Measurements from ENCODE around the gene PISD.

Gene PISD

GRCh38 chr22:31625661-31626426 lies 36.2 kb downstream of the PISD start:
- no peak for DNase-seq (ENCODE audit: extremely low spot score)
- ChIA-PET CTCF (interaction anchor here (0.7 kb wide), 1 partner anchor 130 kb away, joined by 3 read pairs; no protein-coding TSS in a partner anchor), POLR2A (no interaction called here)
- TF ChIP-seq BHLHE40 (IDR thresholded peaks at IDR 0.05; ENCODE audit: borderline replicate concordance) (no peak), FOXA1 (IDR thresholded peaks at IDR 0.05) (no peak), FOXK2 (IDR thresholded peaks at IDR 0.05) (no peak), SP1 (IDR thresholded peaks at IDR 0.05) (no peak), ARNT (IDR thresholded peaks at IDR 0.05) (no peak), HDGF (IDR thresholded peaks at IDR 0.05; ENCODE audit: borderline replicate concordance) (no peak), LEF1 (IDR thresholded peaks at IDR 0.05; ENCODE audit: borderline replicate concordance) (no peak), L3MBTL2 (conservative IDR thresholded peaks at IDR 0.05) (no peak)

DNA sequence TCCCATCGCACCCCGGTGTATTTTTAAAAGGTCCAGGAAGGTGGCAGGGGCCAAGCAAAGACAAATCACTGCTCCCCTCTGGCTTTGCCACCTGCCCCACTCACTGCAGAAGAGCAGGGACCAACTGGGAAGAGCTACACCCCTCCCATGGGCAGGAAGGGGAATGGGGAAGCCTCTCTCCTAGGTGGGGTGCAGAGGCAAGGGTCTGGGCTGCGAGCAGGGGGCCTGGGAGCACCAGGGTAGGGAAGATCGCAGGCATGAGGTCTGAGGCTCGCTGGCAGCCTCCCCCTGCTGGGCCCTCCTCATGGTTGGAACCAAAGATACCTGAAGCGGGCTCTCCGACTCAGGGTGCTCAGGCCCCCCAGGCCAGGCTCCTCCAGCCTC lies 36.8 kb downstream of the PISD start:
- ChIA-PET POLR2A (interaction anchor here (2.6 kb wide), 1 partner anchor 37 kb away, joined by 8 read pairs; the partner anchor contains the start of gene PISD), CTCF (interaction anchor here (0.6 kb wide), 1 partner anchor 370 kb away, joined by 3 read pairs; no protein-coding TSS in a partner anchor)
- no peak for TF ChIP-seq BHLHE40 (IDR thresholded peaks at IDR 0.05; ENCODE audit: borderline replicate concordance)
- no peak for TF ChIP-seq ZNF384 (IDR thresholded peaks at IDR 0.05)
- TF ChIP-seq CTBP1 (IDR thresholded peaks at IDR 0.05; ENCODE audit: borderline replicate concordance), result no peak
- TF ChIP-seq PKNOX1 (IDR thresholded peaks at IDR 0.05), result no peak
- no peak for DNase-seq (ENCODE audit: extremely low spot score)

DNA sequence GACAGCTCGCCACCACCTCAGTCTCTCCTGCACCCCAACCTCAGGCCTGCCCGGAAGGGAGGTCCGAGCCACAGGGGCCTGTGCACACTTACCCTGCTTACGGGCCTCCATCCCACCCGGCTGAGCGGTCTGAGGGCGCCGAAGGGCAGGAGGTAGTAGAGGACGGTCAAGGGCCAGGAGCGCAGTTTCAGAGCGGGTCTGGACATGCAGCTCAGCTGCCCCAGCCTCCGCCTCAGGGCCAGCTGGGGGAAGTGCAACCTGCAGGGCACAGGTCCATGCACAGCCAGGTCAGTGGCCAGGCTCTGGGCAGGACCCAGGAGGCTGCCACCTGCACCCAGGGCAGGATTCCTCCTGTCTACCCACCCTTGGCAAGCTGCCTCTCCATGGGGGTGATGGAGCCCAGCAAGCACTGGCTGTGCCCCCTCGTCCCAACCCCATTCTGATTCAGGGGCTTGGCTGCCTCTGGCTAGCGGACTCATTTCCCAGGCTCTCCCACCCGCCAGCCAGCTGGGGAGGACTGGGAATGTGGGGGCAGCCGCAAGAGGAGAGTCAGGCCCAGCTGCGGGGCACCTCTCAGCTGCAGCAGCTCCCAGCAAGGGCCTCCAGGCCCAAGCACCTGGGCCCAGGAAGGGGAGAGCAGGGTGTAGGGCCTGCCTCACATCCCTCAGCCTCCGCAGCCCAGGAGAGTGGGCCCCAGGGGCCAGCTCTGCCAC lies 38.3 kb downstream of the PISD start:
- no peak for DNase-seq (ENCODE audit: extremely low spot score)
- POLR2A ChIA-PET, result interaction anchor here (2.6 kb wide), 1 partner anchor 39 kb away, joined by 8 read pairs; the partner anchor contains the start of gene PISD
- TF ChIP-seq PKNOX1 (IDR thresholded peaks at IDR 0.05) (no peak), HDGF (IDR thresholded peaks at IDR 0.05; ENCODE audit: borderline replicate concordance) (no peak), BHLHE40 (IDR thresholded peaks at IDR 0.05; ENCODE audit: borderline replicate concordance) (no peak), SP1 (IDR thresholded peaks at IDR 0.05) (no peak), CTBP1 (IDR thresholded peaks at IDR 0.05; ENCODE audit: borderline replicate concordance) (no peak), SUZ12 (IDR thresholded peaks at IDR 0.05) (no peak), FOXA1 (IDR thresholded peaks at IDR 0.05) (no peak), ARNT (IDR thresholded peaks at IDR 0.05) (no peak), ZNF384 (IDR thresholded peaks at IDR 0.05) (no peak), NFRKB (IDR thresholded peaks at IDR 0.05) (no peak), TARDBP (IDR thresholded peaks at IDR 0.05) (no peak), FOXK2 (IDR thresholded peaks at IDR 0.05) (no peak), LEF1 (IDR thresholded peaks at IDR 0.05; ENCODE audit: borderline replicate concordance) (no peak), FOXM1 (IDR thresholded peaks at IDR 0.05; ENCODE audit: borderline replicate concordance) (no peak), L3MBTL2 (conservative IDR thresholded peaks at IDR 0.05) (no peak), ELF4 (IDR thresholded peaks at IDR 0.05) (no peak)
- CTCF ChIA-PET, result no interaction called here

- ChIA-PET POLR2A (interaction anchor here (2.6 kb wide), 1 partner anchor 40 kb away, joined by 8 read pairs; the partner anchor contains the start of gene PISD), CTCF (no interaction called here)
- no peak for TF ChIP-seq ELF4 (IDR thresholded peaks at IDR 0.05)
- no peak for TF ChIP-seq BHLHE40 (IDR thresholded peaks at IDR 0.05; ENCODE audit: borderline replicate concordance)
- TF ChIP-seq ARNT (IDR thresholded peaks at IDR 0.05), result no peak
- TF ChIP-seq SUZ12 (IDR thresholded peaks at IDR 0.05), result no peak
- no peak for TF ChIP-seq SP1 (IDR thresholded peaks at IDR 0.05)
- no peak for TF ChIP-seq ZNF384 (IDR thresholded peaks at IDR 0.05)
- no peak for TF ChIP-seq L3MBTL2 (conservative IDR thresholded peaks at IDR 0.05)
- TF ChIP-seq TARDBP (IDR thresholded peaks at IDR 0.05), result no peak
- no peak for TF ChIP-seq FOXA1 (IDR thresholded peaks at IDR 0.05)
- TF ChIP-seq NFRKB (IDR thresholded peaks at IDR 0.05), result no peak
- no peak for TF ChIP-seq HDGF (IDR thresholded peaks at IDR 0.05; ENCODE audit: borderline replicate concordance)
- TF ChIP-seq FOXM1 (IDR thresholded peaks at IDR 0.05; ENCODE audit: borderline replicate concordance), result no peak
Measured at GRCh38 chr22:31622980-31623379, 39.0 kb downstream of the PISD start.

GRCh38 chr22:31621507-31622124 lies 40.4 kb downstream of the PISD start:
- CTCF ChIA-PET, result no interaction called here
- TF ChIP-seq FOXK2 (IDR thresholded peaks at IDR 0.05) (no peak), TARDBP (IDR thresholded peaks at IDR 0.05) (no peak), BHLHE40 (IDR thresholded peaks at IDR 0.05; ENCODE audit: borderline replicate concordance) (no peak), L3MBTL2 (conservative IDR thresholded peaks at IDR 0.05) (no peak), LEF1 (IDR thresholded peaks at IDR 0.05; ENCODE audit: borderline replicate concordance) (no peak), ZNF384 (IDR thresholded peaks at IDR 0.05) (no peak), HDGF (IDR thresholded peaks at IDR 0.05; ENCODE audit: borderline replicate concordance) (no peak), SUZ12 (IDR thresholded peaks at IDR 0.05) (no peak)
- DNase-seq (ENCODE audit: extremely low spot score), result no peak
- POLR2A ChIA-PET, result interaction anchor here (1.2 kb wide), 1 partner anchor 9 kb away, joined by 5 read pairs; no protein-coding TSS in a partner anchor

More at GRCh38 chr22:31622980-31623379, 39.0 kb downstream of the PISD start:
- no peak for DNase-seq (ENCODE audit: extremely low spot score)
